ENCODE data around the gene HOXA9. TPM values are rescaled to one million over a fixed set of nuclear protein-coding genes. Genes with fewer than 3 reads are reported as not detected.

The HOXA9 gene
- total RNA-seq, 1 donor from 2014 or later = not detected

- Mint-ChIP-seq H3K4me3 (no peak overlapping the region), H3K36me3 (no peaks in the 10 kb centered on the region), H3K9me3 (peaks cover 3% of the 10 kb centered on the region), H3K27me3 (ENCODE audit: insufficient read depth, low read depth) (peaks cover 90% of the 10 kb centered on the region), H3K4me1 (no peaks in the 10 kb centered on the region), H3K27ac (no peak overlapping the region)
- H3K4me1 ChIP-seq = no peaks in the 10 kb centered on the region
- DNase-seq (ENCODE audit: low spot score) = peak; percentile 68
- no peak overlapping the region for H3K9ac ChIP-seq
- TF ChIP-seq CTCF (IDR thresholded peaks at IDR 0.05) = no peak
- peak; percentile 98 for TF ChIP-seq EZH2phosphoT487 (IDR thresholded peaks at IDR 0.05)
- TF ChIP-seq EZH2 (IDR thresholded peaks at IDR 0.05) = peak; percentile 99
- H3F3A ChIP-seq (ENCODE audit: low read depth) = peaks cover 13% of the 10 kb centered on the region
- H2AFZ ChIP-seq (replicated peaks) = no peak overlapping the region
- no peak overlapping the region for H3K4me2 ChIP-seq
- no peaks in the 10 kb centered on the region for H3K79me2 ChIP-seq (ENCODE audit: low read depth)
- H3K9me3 ChIP-seq (ENCODE audit: low read depth) = no peaks in the 10 kb centered on the region
- no peaks in the 10 kb centered on the region for H3K36me3 ChIP-seq
- H4K20me1 ChIP-seq (ENCODE audit: low read depth) = peaks cover 95% of the 10 kb centered on the region
- peaks cover 100% of the 10 kb centered on the region for H3K27me3 ChIP-seq
- no peak overlapping the region for H3K4me3 ChIP-seq
- no peak overlapping the region for H3K27ac ChIP-seq
These were observed 52.1 kb downstream of the HOXA9 start for GRCh38 chr7:27112955-27113949.

MicroRNAs within 50 kb of the gene (microRNA counts, 767-probe panel; counts per million panel counts)
- microRNA hsa-miR-196b-5p = 460 counts per million, percentile 90 among the panel's probes with 10 or more counts

Small RNA genes lying within 50 kb of the gene (microRNA-seq; reads per million reads assigned to microRNA genes)
- 5.3 reads per million, percentile 25 among the genes with 10 or more reads in this experiment for gene MIR196B

Small RNA genes lying within 50 kb of the gene (small RNA-seq; reads per million reads assigned to genes)
- gene AC004080.5 (not detected), gene RF02140 (not detected), gene RF02141 (not detected)

Other genes with a start within 250 kb of the HOXA9 start
- not detected in 2 replicates for gene HOXA1, start 69.5 kb downstream of the HOXA9 start, total RNA-seq (ENCODE audit: low replicate concordance)
- gene HOXA2, start 62.9 kb downstream of the HOXA9 start, total RNA-seq (ENCODE audit: low replicate concordance) = not detected in 2 replicates
- not detected in 2 replicates for gene HOXA4, start 34.8 kb downstream of the HOXA9 start, total RNA-seq (ENCODE audit: low replicate concordance)
- not detected in 2 replicates for gene HOXA5, start 21.9 kb downstream of the HOXA9 start, total RNA-seq (ENCODE audit: low replicate concordance)
- gene HOXA6, start 17.8 kb downstream of the HOXA9 start, total RNA-seq (ENCODE audit: low replicate concordance) = not detected in 2 replicates
- gene HOXA3, start 13.0 kb downstream of the HOXA9 start, total RNA-seq (ENCODE audit: low replicate concordance) = not detected in 2 replicates
- not detected in 2 replicates for gene HOXA7, start 8.9 kb downstream of the HOXA9 start, total RNA-seq (ENCODE audit: low replicate concordance)
- not detected in 2 replicates for gene HOXA10, start 8.8 kb upstream of the HOXA9 start, total RNA-seq (ENCODE audit: low replicate concordance)
- gene HOXA11, start 19.7 kb upstream of the HOXA9 start, total RNA-seq (ENCODE audit: low replicate concordance) = not detected in 2 replicates
- gene HOXA13, start 34.6 kb upstream of the HOXA9 start, total RNA-seq (ENCODE audit: low replicate concordance) = not detected in 2 replicates
- gene EVX1, start 77.3 kb upstream of the HOXA9 start, total RNA-seq (ENCODE audit: low replicate concordance) = not detected in 2 replicates